CD8-positive, alpha-beta memory T cell (primary cell): ENCODE results near the gene SH2D1A. TPM values are rescaled to one million over a fixed set of nuclear protein-coding genes. Genes with fewer than 3 reads are reported as not detected.
A peak's percentile ranks its signal among the peaks of the same experiment; 100 is the strongest.

Experiments
- CTCF ChIA-PET: fragments of 350-600 bp; sonication (Branson Sonifier 250); formaldehyde crosslinking; loops from one replicate; lab custom pipeline; 2021; ENCODE audit warnings: antibody characterized with exemption; lab: Charles Lee
- POLR2A ChIA-PET: fragments of 350-600 bp; sonication (Branson Sonifier 250); formaldehyde crosslinking; loops from one replicate; lab custom pipeline; 2021; ENCODE audit warnings: antibody characterized with exemption; lab: Charles Lee
- DNase-seq, 5 donors: peaks; one replicate each; pipeline versions ENCODE4 v3.0.0 to v3.0.0-alpha.2; 2020 to 2022; ENCODE audit warnings: mixed read lengths in 1 of 5
- H3K27ac ChIP-seq: one replicate; pipeline ENCODE4 v1.7.0; 2013; ENCODE audit warnings: low read depth, mild to moderate bottlenecking, low read length, moderate library complexity
- H3K27me3 ChIP-seq: 2 replicates; pipeline ENCODE4 v1.7.0; 2013; ENCODE audit warnings: low read length, mild to moderate bottlenecking; ENCODE audit not compliant: insufficient read depth, poor library complexity, severe bottlenecking
- H3K36me3 ChIP-seq: 2 replicates; pipeline ENCODE4 v1.7.0; 2013; ENCODE audit warnings: mild to moderate bottlenecking, low read length, moderate library complexity; ENCODE audit not compliant: insufficient read depth
- H3K4me1 ChIP-seq: 2 replicates; pipeline ENCODE4 v1.7.0; 2013; ENCODE audit warnings: mild to moderate bottlenecking, low read length, moderate library complexity; ENCODE audit not compliant: insufficient read depth
- H3K4me3 ChIP-seq: 2 replicates; pipeline ENCODE4 v1.7.0; 2013; ENCODE audit warnings: mild to moderate bottlenecking, low read length
- H3K9me3 ChIP-seq: 2 replicates; pipeline ENCODE4 v1.7.0; 2013; ENCODE audit warnings: mild to moderate bottlenecking, low read length
- H3K27ac Mint-ChIP-seq, 8 donors: one replicate each; pipeline ENCODE4 v1.8.0; 2020 to 2021; ENCODE audit warnings: mixed read lengths in 8 of 8, mild to moderate bottlenecking in 6 of 8, inconsistent platforms in 3 of 8, moderate library complexity in 3 of 8
- H3K27me3 Mint-ChIP-seq, 2 donors: one replicate each; pipeline ENCODE4 v1.8.0; 2020 to 2021; ENCODE audit warnings: mixed read lengths in 2 of 2, mild to moderate bottlenecking in 1 of 2, moderate library complexity in 1 of 2
- H3K36me3 Mint-ChIP-seq, 3 donors: one replicate each; pipeline ENCODE4 v1.8.0; 2020 to 2021; ENCODE audit warnings: mixed read lengths in 3 of 3, inconsistent platforms in 1 of 3, mild to moderate bottlenecking in 1 of 3
- H3K4me1 Mint-ChIP-seq, 3 donors: one replicate each; pipeline ENCODE4 v1.8.0; 2020 to 2021; ENCODE audit warnings: mixed read lengths in 3 of 3, inconsistent platforms in 1 of 3, mild to moderate bottlenecking in 1 of 3
- H3K4me3 Mint-ChIP-seq, 7 donors: one replicate each; pipeline ENCODE4 v1.8.0; 2020 to 2021; ENCODE audit warnings: mixed read lengths in 7 of 7, mild to moderate bottlenecking in 6 of 7, moderate library complexity in 4 of 7, inconsistent platforms in 2 of 7
- H3K9me3 Mint-ChIP-seq, 5 donors: one replicate each; pipeline ENCODE4 v1.8.0; 2020 to 2022; ENCODE audit warnings: mixed read lengths in 5 of 5, mild to moderate bottlenecking in 3 of 5, moderate library complexity in 2 of 5, inconsistent platforms in 1 of 5
- polyA plus RNA-seq: library from polyadenylated mRNA; unstranded; fragments of 300-500 nt; fragmentation: Illumina TruSeq; gene quantifications from one replicate; pipeline ENCODE4 v1.2.3, GENCODE V29; 2021
- total RNA-seq, 2 experiments: library from RNA; stranded (reverse); gene quantifications; one replicate each; pipeline ENCODE4 v1.2.3, GENCODE V29; 2021

Gene SH2D1A
- total and polyA plus RNA-seq, 3 experiments from 2014 or later, result 90.2 to 151 (median 94.6) TPM

GRCh38 chrX:124388562-124388961 lies 42.2 kb downstream of the SH2D1A start:
- Histone ChIP-seq H3K9me3 (no peaks in the 10 kb centered on the region), H3K4me3 (no peak overlapping the region), H3K4me1 (no peaks in the 10 kb centered on the region), H3K27ac (no peak overlapping the region), H3K27me3 (no peaks in the 10 kb centered on the region), H3K36me3 (peaks cover 5% of the 10 kb centered on the region)
- H3K4me1 Mint-ChIP-seq, result peaks cover 13 to 30% (median 26%) of the 10 kb centered on the region in 3 donors
- CTCF ChIA-PET, result interaction anchor here (0.6 kb wide), 1 partner anchor 178 kb away, joined by 3 read pairs; no protein-coding TSS in a partner anchor
- peaks cover 0 to 6% of the 10 kb centered on the region in 2 donors for H3K27me3 Mint-ChIP-seq
- H3K9me3 Mint-ChIP-seq, result no peaks in the 10 kb centered on the region
- peak; percentile 30 to 63 (median 46) for DNase-seq
- H3K36me3 Mint-ChIP-seq, result peaks cover 0 to 56% (median 5%) of the 10 kb centered on the region in 3 donors
- H3K4me3 Mint-ChIP-seq, result no peak overlapping the region
- peak overlapping the region in 3 of 8 donors; percentile 6 to 66 (median 31) for H3K27ac Mint-ChIP-seq
- POLR2A ChIA-PET, result no interaction called here

- DNase-seq, result no peak
- peaks cover 0 to 26% (median 1%) of the 10 kb centered on the region in 3 donors for H3K36me3 Mint-ChIP-seq
- H3K27ac ChIP-seq, result no peak overlapping the region
- H3K4me3 Mint-ChIP-seq, result no peak overlapping the region
- H3K36me3 ChIP-seq, result no peaks in the 10 kb centered on the region
- peaks cover 21% of the 10 kb centered on the region for H3K4me1 ChIP-seq
- H3K9me3 Mint-ChIP-seq, result no peaks in the 10 kb centered on the region
- no peaks in the 10 kb centered on the region for H3K27me3 Mint-ChIP-seq
- CTCF ChIA-PET, result no interaction called here
- H3K4me3 ChIP-seq, result no peak overlapping the region
- H3K4me1 Mint-ChIP-seq, result peaks cover 42 to 63% (median 53%) of the 10 kb centered on the region in 3 donors
- POLR2A ChIA-PET, result no interaction called here
- no peaks in the 10 kb centered on the region for H3K9me3 ChIP-seq
- no peaks in the 10 kb centered on the region for H3K27me3 ChIP-seq
- H3K27ac Mint-ChIP-seq, result peak overlapping the region in 3 of 8 donors; percentile 19 to 57 (median 20)
These were observed 46.4 kb downstream of the SH2D1A start for GRCh38 chrX:124392794-124393193.

GRCh38 chrX:124393238-124393637 lies 46.9 kb downstream of the SH2D1A start:
- ChIA-PET POLR2A (no interaction called here), CTCF (interaction anchor here (1.3 kb wide), 1 partner anchor 13 kb away, joined by 3 read pairs; no protein-coding TSS in a partner anchor)
- H3K27me3 Mint-ChIP-seq, result no peaks in the 10 kb centered on the region
- Histone ChIP-seq H3K4me1 (peaks cover 21% of the 10 kb centered on the region), H3K4me3 (no peak overlapping the region), H3K36me3 (no peaks in the 10 kb centered on the region), H3K9me3 (no peaks in the 10 kb centered on the region), H3K27me3 (no peaks in the 10 kb centered on the region), H3K27ac (no peak overlapping the region)
- peak overlapping the region in 3 of 8 donors; percentile 16 to 44 (median 37) for H3K27ac Mint-ChIP-seq
- no peaks in the 10 kb centered on the region for H3K9me3 Mint-ChIP-seq
- H3K36me3 Mint-ChIP-seq, result peaks cover 0 to 22% (median 1%) of the 10 kb centered on the region in 3 donors
- peaks cover 40 to 59% (median 50%) of the 10 kb centered on the region in 3 donors for H3K4me1 Mint-ChIP-seq
- H3K4me3 Mint-ChIP-seq, result no peak overlapping the region
- DNase-seq, result no peak

GRCh38 chrX:124393659-124394058 lies 47.3 kb downstream of the SH2D1A start:
- DNase-seq, result no peak
- Mint-ChIP-seq H3K4me3 (no peak overlapping the region), H3K9me3 (no peaks in the 10 kb centered on the region), H3K27me3 (no peaks in the 10 kb centered on the region), H3K4me1 (peaks cover 36 to 55% (median 46%) of the 10 kb centered on the region in 3 donors), H3K27ac (peak overlapping the region in 4 of 8 donors; percentile 16 to 58 (median 40)), H3K36me3 (peaks cover 0 to 18% (median 1%) of the 10 kb centered on the region in 3 donors)
- H3K27me3 ChIP-seq, result no peaks in the 10 kb centered on the region
- peaks cover 21% of the 10 kb centered on the region for H3K4me1 ChIP-seq
- no peak overlapping the region for H3K27ac ChIP-seq
- no peaks in the 10 kb centered on the region for H3K36me3 ChIP-seq
- ChIA-PET CTCF (interaction anchor here (1.3 kb wide), 1 partner anchor 12 kb away, joined by 3 read pairs; no protein-coding TSS in a partner anchor), POLR2A (interaction anchor here (0.5 to 0.7 kb wide), 2 partner anchors 34 to 182 kb away, joined by 3 to 5 read pairs; no protein-coding TSS in a partner anchor)
- H3K9me3 ChIP-seq, result no peaks in the 10 kb centered on the region
- H3K4me3 ChIP-seq, result no peak overlapping the region

GRCh38 chrX:124395145-124395880 lies 49.0 kb downstream of the SH2D1A start:
- Histone ChIP-seq H3K27ac (no peak overlapping the region), H3K4me3 (no peak overlapping the region), H3K9me3 (no peaks in the 10 kb centered on the region), H3K36me3 (no peaks in the 10 kb centered on the region), H3K27me3 (no peaks in the 10 kb centered on the region), H3K4me1 (peaks cover 21% of the 10 kb centered on the region)
- H3K4me3 Mint-ChIP-seq, result peak overlapping the region in 6 of 7 donors; percentile 2 to 74 (median 51)
- peak in 2 of 5 donors; percentile 9 to 27 for DNase-seq
- no peaks in the 10 kb centered on the region for H3K27me3 Mint-ChIP-seq
- H3K27ac Mint-ChIP-seq, result peak overlapping the region; percentile 17 to 81 (median 56)
- peaks cover 0 to 18% (median 1%) of the 10 kb centered on the region in 3 donors for H3K36me3 Mint-ChIP-seq
- H3K9me3 Mint-ChIP-seq, result no peaks in the 10 kb centered on the region
- peaks cover 33 to 48% (median 45%) of the 10 kb centered on the region in 3 donors for H3K4me1 Mint-ChIP-seq
- ChIA-PET CTCF (interaction anchor here (1.2 to 2.3 kb wide), 2 partner anchors 9 to 11 kb away, joined by 3 to 5 read pairs; no protein-coding TSS in a partner anchor), POLR2A (no interaction called here)

- no peaks in the 10 kb centered on the region for H3K27me3 ChIP-seq
- H3K27ac Mint-ChIP-seq, result no peak overlapping the region
- H3K36me3 ChIP-seq, result no peaks in the 10 kb centered on the region
- no peak overlapping the region for H3K27ac ChIP-seq
- CTCF ChIA-PET, result no interaction called here
- no peak overlapping the region for H3K4me3 Mint-ChIP-seq
- POLR2A ChIA-PET, result no interaction called here
- no peaks in the 10 kb centered on the region for H3K9me3 Mint-ChIP-seq
- H3K4me1 Mint-ChIP-seq, result peaks cover 8 to 13% (median 12%) of the 10 kb centered on the region in 3 donors
- no peak overlapping the region for H3K4me3 ChIP-seq
- H3K27me3 Mint-ChIP-seq, result peaks cover 0 to 1% of the 10 kb centered on the region in 2 donors
- H3K4me1 ChIP-seq, result no peaks in the 10 kb centered on the region
- no peak for DNase-seq
- H3K36me3 Mint-ChIP-seq, result peaks cover 0 to 6% (median 0%) of the 10 kb centered on the region in 3 donors
- H3K9me3 ChIP-seq, result no peaks in the 10 kb centered on the region
These were observed 55.3 kb downstream of the SH2D1A start for GRCh38 chrX:124401696-124402095.

- POLR2A ChIA-PET, result no interaction called here
- CTCF ChIA-PET, result interaction anchor here (0.8 to 1.8 kb wide), 4 partner anchors 9 to 543 kb away, joined by 3 to 5 read pairs (median 3); no protein-coding TSS in a partner anchor
- H3K36me3 ChIP-seq, result no peaks in the 10 kb centered on the region
These were observed 59.5 kb downstream of the SH2D1A start for GRCh38 chrX:124405868-124406267.

More at GRCh38 chrX:124405868-124406267, 59.5 kb downstream of the SH2D1A start:
- no peaks in the 10 kb centered on the region for H3K9me3 ChIP-seq
- H3K27ac ChIP-seq, result no peak overlapping the region
- no peaks in the 10 kb centered on the region for H3K4me1 ChIP-seq
- no peak overlapping the region for H3K4me3 Mint-ChIP-seq
- peak overlapping the region in 1 of 8 donors; percentile 23 for H3K27ac Mint-ChIP-seq
- no peak overlapping the region for H3K4me3 ChIP-seq
- H3K36me3 Mint-ChIP-seq, result peaks cover 0 to 6% (median 0%) of the 10 kb centered on the region in 3 donors
- DNase-seq, result no peak
- H3K4me1 Mint-ChIP-seq, result peaks cover 4 to 6% (median 5%) of the 10 kb centered on the region in 3 donors
- peaks cover 0 to 2% (median 0%) of the 10 kb centered on the region in 5 donors for H3K9me3 Mint-ChIP-seq
- H3K27me3 Mint-ChIP-seq, result peaks cover 0 to 1% of the 10 kb centered on the region in 2 donors
- no peaks in the 10 kb centered on the region for H3K27me3 ChIP-seq
